WTC11 (cell line): ENCODE results near the gene H2BW1. TPM values are rescaled to one million over a fixed set of nuclear protein-coding genes. Genes with fewer than 3 reads are reported as not detected.

Source experiments
- ATAC-seq: fragments of 200-7000 bp; cut with Tn5 transposase; 2 replicates; pipeline ENCODE4 v1.10.0; 2021; ENCODE audit warnings: mild to moderate bottlenecking, moderate library complexity
- CTCF ChIA-PET: fragments of 300-600 bp; sonication (Branson Sonifier 250); formaldehyde crosslinking; loops from one replicate; lab custom pipeline; 2021; ENCODE audit warnings: antibody characterized with exemption; lab: Charles Lee
- POLR2A ChIA-PET: fragments of 350-600 bp; sonication (Branson Sonifier 250); formaldehyde crosslinking; loops from one replicate; lab custom pipeline; 2021; ENCODE audit warnings: antibody characterized with exemption; lab: Charles Lee
- DNase-seq: peaks from one replicate; pipeline ENCODE4 v3.0.0; 2021; ENCODE audit warnings: low spot score
- H3K27ac Mint-ChIP-seq: 2 replicates; pipeline ENCODE4 v1.8.0; 2021; ENCODE audit warnings: mixed read lengths
- H3K27me3 Mint-ChIP-seq: 2 replicates; pipeline ENCODE4 v1.8.0; 2021; ENCODE audit warnings: low read depth, mild to moderate bottlenecking, moderate library complexity, mixed read lengths
- H3K36me3 Mint-ChIP-seq: 2 replicates; pipeline ENCODE4 v1.8.0; 2021; ENCODE audit warnings: mixed read lengths
- H3K4me1 Mint-ChIP-seq: 2 replicates; pipeline ENCODE4 v1.8.0; 2022; ENCODE audit warnings: mixed read lengths
- H3K4me3 Mint-ChIP-seq: 2 replicates; pipeline ENCODE4 v1.8.0; 2021; ENCODE audit warnings: mild to moderate bottlenecking, moderate library complexity, mixed read lengths
- H3K9me3 Mint-ChIP-seq: 2 replicates; pipeline ENCODE4 v1.8.0; 2021; ENCODE audit warnings: mixed read lengths
- AFF4 ChIP-seq: sonication (generic); formaldehyde crosslinking; IDR thresholded peaks from 2 replicates; pipeline ENCODE4 v1.8.1; 2023; ENCODE audit warnings: mild to moderate bottlenecking, missing genetic modification reagents, borderline replicate concordance
- ATF2 ChIP-seq: sonication (generic); formaldehyde crosslinking; IDR thresholded peaks from 2 replicates; pipeline ENCODE4 v1.8.1; 2022; ENCODE audit warnings: low read depth, missing genetic modification reagents, borderline replicate concordance
- ATF3 ChIP-seq: sonication (generic); formaldehyde crosslinking; conservative IDR thresholded peaks from 2 replicates; pipeline ENCODE4 v1.8.1; 2022; ENCODE audit warnings: mild to moderate bottlenecking, missing genetic modification reagents
- CDX4 ChIP-seq: fragments of 250-450 bp; sonication (Bioruptor Pico); IDR thresholded peaks from 2 replicates; pipeline ENCODE4 v1.9.0; 2021; ENCODE audit warnings: moderate library complexity, mild to moderate bottlenecking, inconsistent platforms, borderline replicate concordance
- ELF4 ChIP-seq: sonication (generic); formaldehyde crosslinking; IDR thresholded peaks from 2 replicates; pipeline ENCODE4 v1.8.1; 2022; ENCODE audit warnings: low read depth, mild to moderate bottlenecking, moderate library complexity, missing genetic modification reagents
- ERG ChIP-seq: fragments of 250-450 bp; sonication (Bioruptor Pico); IDR thresholded peaks from 2 replicates; pipeline ENCODE4 v1.8.0; 2021; ENCODE audit warnings: mild to moderate bottlenecking
- GABPB1 ChIP-seq: sonication (generic); formaldehyde crosslinking; IDR thresholded peaks from 2 replicates; pipeline ENCODE4 v1.8.1; 2023; ENCODE audit warnings: mild to moderate bottlenecking, missing genetic modification reagents
- MYBL2 ChIP-seq: sonication (generic); formaldehyde crosslinking; IDR thresholded peaks from 2 replicates; pipeline ENCODE4 v1.8.1; 2023; ENCODE audit warnings: mild to moderate bottlenecking, moderate library complexity, missing genetic modification reagents
- NFATC4 ChIP-seq: fragments of 250-450 bp; sonication (Bioruptor Pico); IDR thresholded peaks from 2 replicates; pipeline ENCODE4 v1.9.0; 2021; ENCODE audit warnings: mild to moderate bottlenecking
- NFYB ChIP-seq: sonication (generic); formaldehyde crosslinking; conservative IDR thresholded peaks from 2 replicates; pipeline ENCODE4 v1.8.0; 2022; ENCODE audit warnings: low read depth, missing genetic modification reagents
- NR2C2 ChIP-seq: sonication (generic); formaldehyde crosslinking; IDR thresholded peaks from 2 replicates; pipeline ENCODE4 v1.8.0; 2022; ENCODE audit warnings: mild to moderate bottlenecking, missing genetic modification reagents
- RORB ChIP-seq: fragments of 250-450 bp; sonication (Bioruptor Pico); IDR thresholded peaks from 2 replicates; pipeline ENCODE4 v1.9.0; 2021; ENCODE audit warnings: mild to moderate bottlenecking
- SOX15 ChIP-seq: fragments of 250-450 bp; sonication (Bioruptor Pico); IDR thresholded peaks from 2 replicates; pipeline ENCODE4 v1.9.0; 2021; ENCODE audit warnings: mild to moderate bottlenecking
- TEAD4 ChIP-seq: sonication (generic); formaldehyde crosslinking; IDR thresholded peaks from 2 replicates; pipeline ENCODE4 v1.8.0; 2022; ENCODE audit warnings: mild to moderate bottlenecking, missing genetic modification reagents
- USF2 ChIP-seq: sonication (generic); formaldehyde crosslinking; IDR thresholded peaks from 2 replicates; pipeline ENCODE4 v1.8.1; 2023; ENCODE audit warnings: mild to moderate bottlenecking, missing genetic modification reagents, moderate library complexity
- ZNF138 ChIP-seq: sonication (generic); formaldehyde crosslinking; conservative IDR thresholded peaks from 2 replicates; pipeline ENCODE4 v1.8.1; 2022; ENCODE audit warnings: mild to moderate bottlenecking, moderate library complexity, missing genetic modification reagents
- ZNF219 ChIP-seq: sonication (generic); formaldehyde crosslinking; IDR thresholded peaks from 2 replicates; pipeline ENCODE4 v1.8.0; 2023; ENCODE audit warnings: missing genetic modification reagents, mild to moderate bottlenecking, borderline replicate concordance
- ZNF232 ChIP-seq: sonication (generic); formaldehyde crosslinking; IDR thresholded peaks from 2 replicates; pipeline ENCODE4 v1.8.0; 2022; ENCODE audit warnings: mild to moderate bottlenecking, missing genetic modification reagents
- ZNF281 ChIP-seq: sonication (generic); formaldehyde crosslinking; IDR thresholded peaks from 2 replicates; pipeline ENCODE4 v1.8.0; 2023; ENCODE audit warnings: mild to moderate bottlenecking, missing genetic modification reagents
- ZNF396 ChIP-seq: fragments of 250-450 bp; sonication (Bioruptor Pico); IDR thresholded peaks from 2 replicates; pipeline ENCODE4 v1.8.0; 2021; ENCODE audit warnings: mild to moderate bottlenecking, moderate library complexity, borderline replicate concordance
- ZNF416 ChIP-seq: fragments of 250-450 bp; sonication (Bioruptor Pico); IDR thresholded peaks from 2 replicates; pipeline ENCODE4 v1.9.0; 2021; ENCODE audit warnings: mild to moderate bottlenecking, inconsistent platforms
- ZNF532 ChIP-seq: fragments of 250-450 bp; sonication (Bioruptor Pico); IDR thresholded peaks from 2 replicates; pipeline ENCODE4 v1.9.0; 2021; ENCODE audit warnings: mild to moderate bottlenecking, borderline replicate concordance
- total RNA-seq: library from RNA; stranded (reverse); gene quantifications from 3 replicates; pipeline ENCODE4 v1.2.3, GENCODE V29; 2021

Gene H2BW1
- total RNA-seq, 1 experiment from 2014 or later: not detected

GRCh38 chrX:104013158-104013557 lies 350 bp downstream of the H2BW1 start (continued):
- TF ChIP-seq ZNF219: no peak
- TF ChIP-seq SOX15: no peak
- TF ChIP-seq CDX4 (CRISPR knock-in tag): no peak
- TF ChIP-seq USF2 (CRISPR knock-in tag): no peak
- no peak for TF ChIP-seq ZNF396
- TF ChIP-seq AFF4 (CRISPR knock-in tag): no peak
- TF ChIP-seq NR2C2: no peak
- no peak for TF ChIP-seq ZNF532
- TF ChIP-seq MYBL2 (CRISPR knock-in tag): no peak
- TF ChIP-seq, all 79 proteins: peak for 0

- Mint-ChIP-seq H3K27me3 (no peaks in the 10 kb centered on the region; the same call in 1 of the 2 replicates), H3K4me3 (no peak overlapping the region), H3K9me3 (no peaks in the 10 kb centered on the region), H3K27ac (no peak overlapping the region), H3K36me3 (no peaks in the 10 kb centered on the region), H3K4me1 (no peaks in the 10 kb centered on the region)
- ATAC-seq (no peak), DNase-seq (no peak)
- ChIA-PET CTCF (no interaction called here), POLR2A (no interaction called here)
- TF ChIP-seq ZNF281 (CRISPR knock-in tag): no peak
- no peak for TF ChIP-seq CDX4 (CRISPR knock-in tag)
- TF ChIP-seq TEAD4 (CRISPR knock-in tag): no peak
- TF ChIP-seq NFATC4 (CRISPR knock-in tag): no peak
- no peak for TF ChIP-seq ATF3 (CRISPR knock-in tag)
- no peak for TF ChIP-seq ELF4 (CRISPR knock-in tag)
- no peak for TF ChIP-seq ERG (CRISPR knock-in tag)
- TF ChIP-seq NFYB: no peak
- TF ChIP-seq GABPB1 (CRISPR knock-in tag): no peak
- no peak for TF ChIP-seq RORB (CRISPR knock-in tag)
- TF ChIP-seq ZNF232: no peak
- TF ChIP-seq ATF2 (CRISPR knock-in tag): no peak
- TF ChIP-seq ZNF416 (CRISPR knock-in tag): no peak
- no peak for TF ChIP-seq ZNF138 (CRISPR knock-in tag)
Measured at GRCh38 chrX:104008831-104009230, 4.7 kb downstream of the H2BW1 start.
